Stimulated activated CD4-positive, alpha-beta T cell treated with anti-CD3 and anti-CD28 coated beads, Interleukin-12 subunit alpha, Interleukin-12 subunit beta, amount 100 ng/mL, for 48 hours (primary cell): ENCODE results near the gene MTERF2.
"Not testable (repeated sequence)": the region's sequence is repeated elsewhere in the genome, so short reads cannot be mapped to it uniquely, and the experiment has no call there.

Experiments
- DNase-seq, 3 donors: peaks; one replicate each; pipeline ENCODE4 v3.0.0-alpha.2; 2020; ENCODE audit warnings: low read depth in 2 of 3, low spot score in 1 of 3

The MTERF2 gene, protein sequence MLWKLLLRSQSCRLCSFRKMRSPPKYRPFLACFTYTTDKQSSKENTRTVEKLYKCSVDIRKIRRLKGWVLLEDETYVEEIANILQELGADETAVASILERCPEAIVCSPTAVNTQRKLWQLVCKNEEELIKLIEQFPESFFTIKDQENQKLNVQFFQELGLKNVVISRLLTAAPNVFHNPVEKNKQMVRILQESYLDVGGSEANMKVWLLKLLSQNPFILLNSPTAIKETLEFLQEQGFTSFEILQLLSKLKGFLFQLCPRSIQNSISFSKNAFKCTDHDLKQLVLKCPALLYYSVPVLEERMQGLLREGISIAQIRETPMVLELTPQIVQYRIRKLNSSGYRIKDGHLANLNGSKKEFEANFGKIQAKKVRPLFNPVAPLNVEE

DNA sequence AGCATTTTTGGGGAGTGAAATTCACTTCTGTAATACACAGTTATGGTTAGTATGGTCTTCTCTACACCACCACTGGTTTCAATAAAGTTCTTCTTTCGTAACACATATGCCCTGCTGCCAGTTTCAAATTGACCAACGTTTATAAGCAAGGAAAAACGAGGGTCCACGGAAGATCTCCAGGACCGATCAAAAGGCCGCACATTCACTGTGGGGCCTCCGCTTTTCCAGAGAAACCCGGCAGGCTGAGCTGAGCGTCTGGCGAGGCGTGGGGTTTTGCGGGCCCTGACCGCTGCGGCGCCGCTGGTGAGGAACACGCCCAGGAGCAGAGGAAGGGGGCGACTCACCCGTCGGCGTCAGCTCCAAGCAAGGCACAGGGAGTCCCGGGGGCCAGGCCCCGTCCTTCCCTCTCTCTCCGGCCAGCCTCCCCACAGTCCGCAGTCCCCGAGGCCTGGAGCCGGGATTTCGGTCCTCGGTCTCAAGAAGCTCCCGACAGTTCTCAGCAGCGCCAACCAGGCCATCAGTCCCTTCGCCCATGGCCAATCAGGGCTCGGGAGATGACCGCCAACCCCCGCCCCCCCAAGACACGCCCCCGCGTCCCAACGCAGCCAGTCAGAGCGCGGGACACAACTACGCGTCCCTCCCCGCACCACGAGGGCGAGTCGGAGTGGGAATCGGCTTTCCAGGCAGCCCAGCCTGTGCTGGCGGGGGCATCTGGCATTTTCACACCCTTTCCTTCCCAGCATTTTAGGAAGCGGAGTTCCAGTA lies at the start of gene MTERF2:
MTERF2 (minus strand) TSS at position 522 of the 765 bp plus-strand sequence. CDS start 8,432 bp downstream, outside the sequence.
- DNase-seq = peak; percentile 68 to 79 (median 71)

DNA sequence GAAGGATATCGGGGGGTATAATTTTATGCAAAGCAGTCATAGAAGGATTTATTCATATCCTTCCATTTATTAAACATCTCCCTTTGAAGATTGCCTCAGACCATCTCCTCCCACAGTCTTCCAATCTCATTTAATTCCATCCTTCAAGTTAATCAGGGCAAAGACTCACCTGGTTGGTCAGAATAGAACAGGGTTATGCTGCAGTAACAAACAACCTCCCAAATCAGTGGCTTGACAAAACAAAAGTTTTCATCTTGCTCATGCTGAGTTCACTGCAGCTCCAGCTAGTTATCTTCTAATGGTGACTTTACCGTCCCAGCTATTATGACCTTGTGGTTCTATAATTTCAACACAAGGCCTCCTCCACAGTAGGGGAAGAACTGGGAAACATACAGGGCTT lies 48.8 kb upstream of the MTERF2 start:
- DNase-seq = no peak

DNA sequence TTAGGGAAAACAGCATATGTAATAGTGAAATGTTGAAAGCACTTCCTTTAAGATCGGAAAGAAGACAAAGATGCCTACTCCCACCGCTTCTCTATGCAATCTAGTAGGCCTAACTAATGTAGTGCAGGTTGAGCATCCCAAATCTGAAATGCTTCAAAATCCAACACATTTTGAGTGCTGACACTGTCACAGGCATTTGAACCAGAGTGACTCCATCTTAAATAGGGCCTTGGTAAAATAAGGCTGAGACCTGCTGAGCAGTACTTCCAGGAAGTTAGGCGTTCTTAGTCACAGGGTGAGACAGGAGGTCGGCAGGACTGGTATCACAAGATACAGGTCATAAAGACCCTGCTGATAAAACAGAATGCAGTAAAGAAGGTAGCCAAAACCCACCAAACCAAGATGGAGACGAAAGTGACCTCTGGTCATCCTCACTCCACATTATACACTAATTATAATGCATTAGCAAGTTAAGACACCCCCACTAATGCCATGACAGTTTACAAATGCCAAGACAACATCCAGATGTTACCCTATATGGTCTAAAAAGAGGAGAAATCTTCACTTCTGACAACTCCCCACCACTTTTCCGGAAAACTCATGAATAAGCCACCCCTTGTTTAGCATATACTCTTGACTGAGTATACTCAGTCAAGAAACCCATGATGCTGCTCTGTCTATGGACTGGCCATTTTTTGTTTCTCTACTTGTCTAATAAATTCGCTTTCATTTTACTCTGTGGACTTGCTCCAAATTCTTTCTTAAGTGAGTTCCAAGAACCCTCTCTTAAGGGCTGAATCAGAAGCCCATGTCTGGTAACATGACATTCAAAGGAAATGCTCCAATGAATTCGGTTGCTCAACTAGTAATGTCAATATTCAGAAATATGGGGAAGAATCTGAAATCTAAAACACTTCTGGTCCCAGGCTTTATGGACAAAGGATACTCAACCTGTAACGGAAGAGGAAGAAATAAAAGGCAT lies 47.1 kb upstream of the MTERF2 start:
- no peak for DNase-seq

DNA sequence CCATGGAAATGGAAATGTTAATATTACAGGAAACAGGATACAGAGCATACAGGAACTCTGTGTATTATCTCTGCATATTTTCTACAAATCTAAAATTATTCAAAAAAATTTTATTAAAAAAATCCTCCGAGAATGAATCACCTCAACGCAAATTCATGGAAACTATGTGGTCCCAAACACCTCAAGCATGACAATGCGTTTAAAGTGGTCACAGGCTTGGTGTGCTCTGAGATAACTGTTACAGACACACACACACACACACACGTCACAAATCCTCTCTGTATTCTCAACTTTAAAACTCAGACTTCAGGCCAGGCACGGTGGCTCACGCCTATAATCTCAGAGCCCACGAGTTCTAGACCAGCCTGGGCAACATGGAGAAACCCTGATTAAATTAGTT lies 45.3 kb upstream of the MTERF2 start:
- no peak for DNase-seq

DNA sequence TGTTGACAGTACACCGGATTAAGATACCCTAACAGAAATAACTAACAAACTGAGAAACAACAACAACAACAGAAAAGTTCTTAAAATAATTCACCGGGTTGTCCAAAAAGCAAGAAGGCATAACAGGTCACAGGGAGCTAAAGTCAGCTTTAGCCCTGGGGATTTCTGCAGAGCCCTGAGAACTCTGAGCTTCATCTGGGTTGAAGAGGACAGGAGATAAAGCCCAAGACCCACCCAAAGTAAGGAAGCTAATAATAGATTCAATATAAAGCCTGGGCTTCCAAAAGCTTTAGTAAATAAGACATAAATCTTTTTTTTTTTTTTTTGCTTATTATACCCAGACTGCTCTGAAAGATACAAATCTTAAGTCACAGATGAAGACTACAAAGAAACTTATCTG lies 44.1 kb upstream of the MTERF2 start:
- DNase-seq = no peak

DNA sequence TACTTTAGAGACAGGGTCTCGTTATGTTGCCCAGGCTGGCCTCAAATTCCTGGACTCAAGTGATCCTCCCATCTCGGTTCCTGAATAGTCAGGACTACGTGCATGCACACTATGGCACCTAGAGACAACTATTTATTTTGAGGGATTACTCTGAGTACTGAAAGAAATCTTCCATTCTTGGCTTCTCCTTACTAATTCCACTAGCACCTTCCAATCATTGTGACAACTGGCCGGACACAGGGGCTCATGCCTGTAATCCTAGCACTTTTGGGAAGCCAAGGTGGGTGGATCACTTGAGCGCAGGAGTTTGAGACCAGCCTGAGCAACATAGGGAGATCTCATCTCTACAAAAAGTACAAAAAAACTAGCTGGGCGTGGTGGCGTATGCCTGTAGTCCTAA lies 42.1 kb upstream of the MTERF2 start:
- no peak for DNase-seq

DNA sequence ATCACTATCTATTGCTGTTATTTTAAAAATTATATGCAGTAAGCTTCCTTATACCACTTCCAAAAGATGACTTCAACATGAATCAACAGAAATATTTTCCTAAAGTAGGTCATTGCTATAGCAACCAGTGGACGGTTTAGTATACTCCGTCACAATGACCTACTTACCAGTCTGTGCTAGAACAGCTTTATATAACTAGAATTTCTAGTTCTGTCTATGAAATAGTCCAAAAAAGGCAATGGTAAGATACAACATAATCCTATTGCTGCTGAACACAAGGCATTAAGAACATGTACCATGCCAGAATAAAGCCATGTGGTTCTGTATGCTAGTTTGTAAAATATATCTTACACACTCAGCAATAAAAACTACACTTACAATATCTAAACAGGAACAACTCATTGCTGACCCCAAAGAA lies 40.7 kb upstream of the MTERF2 start:
- no peak for DNase-seq

DNA sequence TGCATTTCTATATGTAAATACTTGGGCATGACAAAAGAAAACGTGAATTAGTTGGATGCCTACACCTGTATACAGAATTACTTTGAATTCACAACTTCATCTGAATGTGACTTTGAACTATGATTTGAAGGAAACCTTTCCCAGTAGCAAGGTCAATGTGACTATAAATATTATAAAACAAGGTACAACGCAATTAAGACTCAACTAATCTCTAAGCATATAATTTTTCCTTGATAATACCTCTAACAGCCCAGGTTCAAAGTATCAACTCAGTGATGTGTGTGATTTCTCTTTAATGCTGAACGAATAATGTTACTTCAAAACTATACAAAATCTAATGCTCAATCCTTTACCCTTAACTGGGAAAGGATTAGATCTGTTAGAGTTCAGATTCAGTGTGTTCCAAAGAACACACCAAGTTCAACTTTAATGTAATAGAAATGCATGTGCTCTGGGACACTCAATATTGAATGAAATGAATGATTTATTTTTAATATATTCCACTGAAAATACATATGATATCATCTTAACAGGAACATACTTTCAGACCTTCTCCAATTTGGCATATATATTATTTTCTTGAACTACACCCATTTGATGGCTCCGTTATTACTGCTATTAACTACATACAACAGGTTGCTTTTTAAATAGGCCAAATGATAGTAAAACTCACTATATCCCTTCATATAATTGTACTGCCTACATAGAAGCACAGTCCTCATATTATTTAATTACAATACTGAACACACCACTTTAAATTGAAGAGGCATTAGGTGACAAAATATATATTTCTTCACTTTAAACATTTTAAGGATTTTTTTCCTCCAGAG lies 40.1 kb upstream of the MTERF2 start:
- no peak for DNase-seq

DNA sequence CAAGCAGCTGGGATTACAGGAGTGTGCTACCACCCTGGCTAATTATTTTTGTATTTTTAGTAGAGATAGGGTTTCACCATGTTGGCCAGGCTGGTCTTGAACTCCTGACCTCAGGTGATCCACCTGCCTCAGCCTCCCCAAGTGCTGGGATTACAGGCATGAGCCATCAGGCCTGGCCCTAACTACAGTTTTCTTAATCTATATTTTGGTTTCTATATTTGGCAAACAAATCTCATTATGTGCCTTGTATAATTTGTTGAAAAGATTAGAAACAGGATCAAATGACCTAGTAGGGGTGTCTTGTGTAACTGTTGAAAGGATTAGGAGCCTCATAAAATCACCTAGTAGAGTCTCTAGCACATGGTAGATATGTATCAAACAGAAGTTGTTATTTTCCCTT lies 39.4 kb upstream of the MTERF2 start:
- not testable (repeated sequence) for DNase-seq

DNA sequence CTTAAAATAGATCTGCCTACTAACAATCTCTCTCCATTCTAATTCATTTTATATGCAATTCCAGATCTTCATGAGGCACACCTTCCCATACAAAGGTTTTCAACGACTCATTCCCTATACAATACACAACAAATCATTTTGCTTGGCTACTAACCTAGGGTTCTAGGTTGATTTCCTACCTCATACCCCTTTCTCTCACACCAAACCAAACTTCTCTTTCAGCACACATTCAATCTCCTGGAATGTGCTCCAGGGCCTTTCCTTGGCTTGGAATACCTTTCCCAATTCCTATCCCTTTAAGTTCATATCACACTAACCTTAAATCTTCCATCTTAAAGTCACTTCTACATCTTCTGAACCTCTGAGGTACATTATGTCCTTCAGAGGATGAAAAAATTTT lies 38.7 kb upstream of the MTERF2 start:
- DNase-seq = no peak

DNA sequence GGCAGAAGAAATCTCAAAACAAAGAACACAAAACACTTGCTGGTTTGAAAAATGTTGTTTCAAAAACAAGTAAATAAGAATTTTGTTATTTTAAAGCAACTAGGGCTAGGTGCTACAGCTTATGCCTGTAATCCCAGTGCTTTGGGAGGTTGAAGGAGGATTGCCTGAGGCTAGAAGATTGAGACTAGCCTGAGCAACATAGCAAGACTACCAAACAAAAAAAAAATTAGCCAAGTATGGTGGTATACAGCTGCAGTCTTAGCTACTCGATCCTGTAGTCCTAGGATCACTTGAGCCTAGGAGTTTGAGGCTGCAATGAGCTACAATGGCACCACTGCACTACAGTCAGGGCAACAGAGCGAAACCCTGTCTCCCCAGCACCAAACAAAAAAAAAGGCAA lies 32.6 kb upstream of the MTERF2 start:
- no peak for DNase-seq

DNA sequence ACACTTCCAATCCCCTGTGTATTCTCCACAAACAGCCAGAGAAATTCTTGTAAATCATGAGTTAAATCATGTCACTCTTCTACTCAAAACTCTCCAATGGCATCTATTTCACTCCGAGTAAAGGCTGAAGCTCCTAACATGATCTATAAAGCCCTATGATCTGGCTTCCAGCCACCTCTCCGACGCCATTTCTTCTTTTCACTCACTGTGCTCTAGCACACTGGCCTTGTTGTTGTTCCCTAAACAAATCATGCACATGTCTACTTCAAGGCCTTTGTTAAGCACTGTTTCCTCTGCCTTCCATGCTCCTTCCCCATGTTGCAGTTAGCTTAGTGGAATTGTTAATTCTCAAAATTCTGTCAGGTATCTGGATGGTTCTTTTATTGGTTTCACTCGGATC lies 30.1 kb upstream of the MTERF2 start:
- DNase-seq = no peak

DNA sequence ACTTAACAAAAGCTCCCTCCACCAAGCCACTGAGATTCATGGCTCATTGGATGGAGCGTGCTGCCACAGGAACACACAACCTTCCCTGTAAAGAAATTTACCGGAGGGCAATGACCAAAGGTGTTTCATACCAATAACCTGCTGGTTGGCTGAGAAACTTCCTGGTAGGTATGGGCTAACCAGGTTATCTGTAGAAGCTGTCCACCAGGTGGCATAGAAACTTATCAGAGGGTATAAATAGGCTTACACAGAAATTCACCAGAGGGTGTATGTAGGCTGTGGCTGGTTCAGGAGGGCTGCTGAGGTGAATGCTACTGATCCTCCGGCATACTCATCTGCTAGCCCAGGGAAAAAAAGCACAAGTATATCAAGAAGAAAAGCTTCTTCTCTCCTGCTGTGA lies 27.1 kb upstream of the MTERF2 start:
- no peak for DNase-seq

DNA sequence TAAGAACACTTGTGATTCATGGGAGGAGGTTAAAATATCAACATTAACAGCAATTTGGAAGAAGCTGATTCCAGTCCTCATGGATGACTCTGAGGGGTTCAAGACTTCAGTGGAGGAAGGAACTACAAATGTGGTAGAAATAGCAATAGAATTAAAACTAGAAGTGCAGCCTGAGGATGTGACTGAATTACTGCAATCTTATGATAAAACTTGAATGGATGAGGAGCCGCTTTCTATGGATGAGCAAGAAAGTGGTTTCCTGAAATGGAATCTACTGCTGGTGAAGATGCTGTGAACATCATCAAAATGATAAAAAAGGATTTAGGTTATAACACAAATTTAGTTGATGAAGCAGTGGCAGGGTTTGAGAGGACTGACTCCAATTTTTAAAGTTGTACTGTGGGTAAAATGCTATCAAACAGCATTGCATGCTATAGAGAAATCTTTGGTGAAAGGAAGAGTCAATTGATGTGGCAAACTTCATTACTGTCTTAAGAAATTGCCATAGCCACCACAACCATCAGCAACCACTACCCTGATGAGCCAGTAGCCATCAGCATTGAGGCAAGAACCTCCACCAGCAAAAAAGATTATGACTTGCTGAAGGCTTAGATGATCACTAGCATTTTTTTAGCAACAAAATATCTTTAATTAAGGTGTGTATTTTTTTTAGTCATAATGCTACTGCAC lies 25.9 kb upstream of the MTERF2 start:
- DNase-seq = no peak

DNA sequence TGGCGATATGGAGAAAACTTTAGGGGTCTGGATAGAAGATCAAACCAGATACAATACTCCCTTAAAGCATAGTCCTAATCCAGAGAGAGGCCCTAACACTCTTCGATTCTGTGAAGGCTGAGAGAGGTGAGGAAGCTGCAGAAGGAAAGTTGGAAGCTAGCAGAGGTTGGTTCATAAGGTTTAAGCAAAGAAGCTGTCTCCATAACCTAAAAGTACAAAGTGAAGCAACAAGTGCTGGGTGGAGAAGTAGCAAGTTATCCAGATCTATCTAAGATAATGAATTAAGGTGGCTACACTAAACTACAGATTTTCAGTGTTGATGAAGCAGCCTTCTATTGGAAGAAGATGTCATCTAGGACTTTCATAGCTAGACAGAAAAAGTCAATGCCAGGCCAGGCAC lies 24.6 kb upstream of the MTERF2 start:
- no peak for DNase-seq

DNA sequence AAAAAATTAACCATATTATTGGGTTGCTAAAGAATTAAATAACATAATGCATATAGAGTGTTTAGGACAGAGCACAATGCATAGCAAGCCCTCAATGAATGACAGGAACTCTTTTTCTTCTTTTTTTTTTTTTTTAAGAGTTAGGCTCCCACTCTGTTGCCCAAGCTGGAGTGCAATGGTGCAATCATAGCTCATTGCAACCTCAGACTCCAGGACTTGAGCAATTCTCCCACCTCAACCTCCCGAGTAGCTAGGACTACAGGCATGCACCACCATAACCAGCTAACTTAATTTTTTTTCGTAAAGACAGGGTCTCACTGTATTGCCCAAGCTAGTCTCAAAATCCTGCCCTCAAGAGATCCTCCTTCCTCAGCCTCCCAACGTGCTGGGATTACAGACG lies 20.5 kb upstream of the MTERF2 start:
- DNase-seq = no peak

DNA sequence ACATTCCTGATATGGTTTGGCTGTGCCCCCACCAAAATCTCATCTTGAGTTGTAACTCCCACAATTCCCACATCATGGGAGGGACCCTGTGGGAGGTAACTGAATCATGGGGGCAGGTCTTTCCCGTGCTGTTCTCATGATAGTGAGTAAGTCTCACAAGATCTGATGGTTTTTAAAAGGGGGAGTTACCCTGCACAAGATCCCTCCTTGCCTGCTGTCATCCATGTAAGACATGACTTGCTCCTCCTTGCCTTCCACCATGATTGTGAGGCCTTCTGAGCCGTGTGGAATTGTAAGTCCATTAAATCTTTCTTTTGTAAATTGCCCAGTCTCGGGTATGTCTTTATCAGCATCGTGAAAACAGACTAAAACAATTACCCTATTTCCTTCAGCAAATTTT lies 15.7 kb upstream of the MTERF2 start:
- not testable (repeated sequence) for DNase-seq

DNA sequence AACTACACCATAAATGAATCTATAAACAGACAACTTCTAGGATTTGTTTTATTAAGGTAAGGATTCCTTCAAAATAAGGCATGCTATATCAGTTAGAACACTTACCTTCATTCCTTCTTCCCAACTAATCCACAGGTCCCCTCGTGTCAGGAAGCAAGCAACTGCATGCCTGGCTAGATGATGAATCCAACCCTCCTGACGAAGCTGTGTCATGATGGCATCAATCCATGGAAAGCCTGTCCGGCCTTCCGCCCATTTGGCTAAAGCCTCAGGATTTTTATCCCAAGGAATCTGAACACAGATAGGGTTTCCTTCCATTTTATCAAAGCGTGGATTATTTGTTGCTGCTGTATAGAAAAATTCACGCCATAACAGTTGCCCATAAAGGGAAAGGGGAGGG lies 12.5 kb upstream of the MTERF2 start:
- DNase-seq = no peak

DNA sequence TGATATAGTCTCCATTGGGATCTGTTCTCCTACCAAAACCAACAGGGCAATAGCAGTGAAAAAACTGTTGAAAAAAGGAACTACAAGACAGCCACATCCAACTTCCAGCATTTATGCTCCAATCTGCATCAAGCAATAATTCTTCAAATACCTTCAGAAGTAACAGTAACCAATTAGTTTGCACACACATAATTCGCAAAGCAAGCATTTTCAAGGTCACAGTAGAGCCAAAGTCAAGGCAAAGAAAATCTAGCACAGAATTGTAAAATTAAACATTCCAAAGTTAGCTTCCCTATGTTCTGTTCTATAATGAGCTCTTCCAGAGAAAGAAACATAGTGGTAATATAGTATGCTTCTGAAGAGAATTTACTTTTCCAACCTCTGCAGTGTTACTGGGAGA lies 11.0 kb upstream of the MTERF2 start:
- DNase-seq = no peak

DNA sequence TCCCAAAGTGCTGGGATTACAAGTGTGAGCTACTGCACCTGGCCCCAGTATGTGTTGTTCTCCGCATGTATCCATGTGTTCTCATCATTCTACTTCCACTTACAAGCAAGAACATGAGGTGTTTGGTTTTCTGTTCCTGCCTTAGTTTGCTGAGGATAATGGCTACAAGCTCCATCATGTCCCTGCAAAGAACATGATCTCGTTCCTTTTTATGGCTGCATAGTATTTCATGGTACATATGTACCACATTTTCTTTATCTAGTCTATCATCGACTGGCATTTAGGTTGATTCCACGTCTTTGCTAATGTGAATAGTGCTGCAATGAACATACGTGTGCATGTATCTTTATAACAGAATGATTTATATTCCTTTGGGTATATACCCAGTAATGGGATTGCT lies 9.2 kb upstream of the MTERF2 start:
- DNase-seq = not testable (repeated sequence)
